ENCODE measurements around the gene RAD9B.

- TF ChIP-seq CTCF (conservative IDR thresholded peaks at IDR 0.05; ENCODE audit: low read depth, low read length) (no peak), USF2 (IDR thresholded peaks at IDR 0.05; ENCODE audit: low read depth, low read length) (no peak)
Measured at GRCh38 chr12:110547090-110547489, 45.0 kb downstream of the RAD9B start.

Data from IMR-90 (cell line).